Fibroblast of skin of right biceps (primary cell): ENCODE measurements around the gene MPI.
"Not testable (repeated sequence)": the region's sequence is repeated elsewhere in the genome, so short reads cannot be mapped to it uniquely, and the experiment has no call there.

Experiments
- DNase-seq: peaks from one replicate; pipeline ENCODE4 v3.0.0-alpha.2; 2013

Gene MPI

DNA sequence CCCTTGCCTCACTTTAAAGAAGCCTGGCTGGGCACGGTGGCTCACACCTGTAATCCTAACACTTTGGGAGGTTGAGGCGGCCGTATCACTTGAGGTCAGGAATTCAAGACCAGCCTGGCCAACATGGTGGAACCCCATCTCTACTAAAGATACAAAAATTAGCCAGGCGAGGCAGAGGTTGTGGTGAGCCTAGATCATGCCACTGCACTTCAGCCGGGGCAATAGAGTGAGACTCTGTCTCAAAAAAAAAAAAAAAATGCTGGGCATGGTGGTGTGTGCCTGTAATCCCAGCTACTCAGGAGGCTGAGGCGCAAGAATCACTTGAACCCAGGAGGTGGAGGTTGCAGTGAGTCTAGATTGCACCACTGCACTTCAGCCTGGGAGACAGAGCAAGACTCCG, 4.5 kb downstream of the MPI start:
- DNase-seq, result not testable (repeated sequence)

DNA sequence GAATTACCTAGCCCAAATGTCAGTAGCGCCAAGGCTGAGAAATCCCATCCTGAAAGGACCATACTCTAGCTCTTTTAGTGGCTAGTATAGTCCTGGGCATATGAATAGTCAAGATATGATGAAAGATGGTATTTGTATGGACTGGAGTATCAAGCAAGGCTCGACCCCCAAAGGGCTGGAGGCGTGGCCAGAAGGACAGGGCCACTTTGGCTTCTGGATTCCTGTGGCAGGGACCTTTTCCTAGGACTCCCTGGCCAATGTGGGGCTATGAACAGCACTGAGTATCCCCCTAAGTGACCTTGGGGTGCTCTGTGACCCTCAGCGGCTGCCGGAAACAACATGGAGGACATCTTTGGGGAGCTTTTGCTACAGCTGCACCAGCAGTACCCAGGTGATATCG, 6.0 kb downstream of the MPI start:
- DNase-seq, result no peak

GRCh38 chr15:74896316-74896715, 6.5 kb downstream of the MPI start:
- no peak for DNase-seq

DNA sequence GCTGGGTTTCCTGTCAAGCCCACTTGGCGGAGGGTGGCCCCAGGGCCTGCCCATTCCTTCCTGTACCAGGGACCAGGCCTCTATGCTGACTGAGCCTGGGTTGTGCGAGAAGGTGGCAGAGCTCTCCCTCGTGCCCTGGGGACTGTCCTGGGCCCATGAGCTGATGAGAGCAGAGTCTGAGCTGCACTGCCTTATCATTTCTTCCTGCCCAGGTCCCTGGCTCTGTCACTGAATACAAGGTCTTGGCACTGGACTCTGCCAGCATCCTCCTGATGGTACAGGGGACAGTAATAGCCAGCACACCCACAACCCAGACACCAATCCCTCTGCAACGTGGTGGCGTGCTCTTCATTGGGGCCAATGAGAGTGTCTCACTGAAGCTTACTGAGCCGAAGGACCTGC, 7.5 kb downstream of the MPI start:
- DNase-seq, result no peak

DNA sequence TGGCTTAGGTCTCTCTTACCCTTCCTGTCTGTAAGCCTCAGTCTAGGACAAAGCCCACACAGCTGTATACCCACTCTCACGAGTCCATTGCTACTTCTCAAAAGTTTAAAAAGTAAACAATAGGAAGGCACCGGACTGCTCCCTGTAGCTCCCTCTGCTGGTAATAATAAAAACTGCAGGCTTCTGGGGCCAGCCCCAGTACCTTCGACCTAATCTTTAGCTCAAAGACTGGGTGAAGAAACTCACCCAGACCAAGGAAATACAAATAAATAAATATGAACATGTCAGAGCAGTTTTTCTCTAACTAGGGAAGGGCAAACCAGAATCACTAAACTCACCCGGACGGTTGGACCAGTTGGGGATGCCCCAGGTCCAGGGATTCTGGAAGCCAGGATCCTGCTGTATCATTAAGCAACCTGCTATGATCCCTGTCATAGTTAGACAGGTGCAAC, 11.8 kb downstream of the MPI start:
- DNase-seq, result peak; percentile 37

- DNase-seq, result no peak
Observed at GRCh38 chr15:74902295-74903075, 12.6 kb downstream of the MPI start.

GRCh38 chr15:74903676-74904075, 13.8 kb downstream of the MPI start:
- no peak for DNase-seq

GRCh38 chr15:74904190-74904805, 14.5 kb downstream of the MPI start:
- no peak for DNase-seq

- DNase-seq, result peak; percentile 22
Observed at GRCh38 chr15:74906067-74906449, 16.2 kb downstream of the MPI start.

GRCh38 chr15:74906450-74907162, 16.8 kb downstream of the MPI start, which contains the start of gene FAM219B:
FAM219B (minus strand) TSS chr15:74906851; CDS start chr15:74906800, 51 bp downstream.
- DNase-seq, result peak; percentile 84

- DNase-seq, result no peak
Observed at GRCh38 chr15:74907163-74907870, 17.5 kb downstream of the MPI start.

DNA sequence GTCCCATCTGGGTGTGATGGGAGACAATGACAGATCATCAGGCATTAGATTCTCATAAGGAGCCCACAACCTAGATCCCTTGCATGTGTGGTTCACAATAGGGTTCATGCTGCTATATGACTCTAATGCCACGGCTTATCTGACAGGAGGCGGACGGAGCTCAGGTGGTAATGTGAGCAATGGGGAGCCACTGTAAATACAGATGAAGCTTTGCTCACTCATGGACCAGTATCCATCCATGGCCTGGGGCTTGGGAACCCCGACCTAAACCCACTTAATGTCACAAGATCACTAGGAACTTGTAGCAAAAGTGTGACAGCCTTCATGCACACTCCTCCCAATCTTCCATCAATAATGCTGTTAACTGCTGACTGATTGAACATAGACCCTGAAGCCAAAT, 18.8 kb downstream of the MPI start:
- no peak for DNase-seq

GRCh38 chr15:74913041-74913440, 23.2 kb downstream of the MPI start:
- no peak for DNase-seq

GRCh38 chr15:74913799-74914198, 24.0 kb downstream of the MPI start:
- not testable (repeated sequence) for DNase-seq

DNA sequence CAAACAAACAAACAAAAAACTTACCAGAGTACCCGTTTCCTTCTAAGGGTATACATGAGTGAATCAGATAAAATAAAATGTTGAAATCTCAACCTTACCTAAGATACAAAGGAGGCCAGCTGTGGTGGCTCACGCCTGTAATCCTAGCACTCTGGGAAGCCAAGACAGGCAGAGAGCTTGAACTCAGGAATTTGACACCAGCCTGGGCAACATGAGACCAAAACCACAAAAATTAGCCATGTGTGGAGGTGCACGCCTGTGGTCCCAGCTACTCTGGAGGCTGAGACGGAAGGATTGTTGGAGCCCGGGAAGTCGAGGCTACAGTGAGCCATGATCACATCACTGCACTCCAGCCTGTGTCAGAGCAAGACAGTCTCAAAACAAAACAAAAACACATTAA, 27.8 kb downstream of the MPI start:
- DNase-seq, result peak; percentile 13

- no peak for DNase-seq
Observed at GRCh38 chr15:74920456-74920855, 30.6 kb downstream of the MPI start.

DNA sequence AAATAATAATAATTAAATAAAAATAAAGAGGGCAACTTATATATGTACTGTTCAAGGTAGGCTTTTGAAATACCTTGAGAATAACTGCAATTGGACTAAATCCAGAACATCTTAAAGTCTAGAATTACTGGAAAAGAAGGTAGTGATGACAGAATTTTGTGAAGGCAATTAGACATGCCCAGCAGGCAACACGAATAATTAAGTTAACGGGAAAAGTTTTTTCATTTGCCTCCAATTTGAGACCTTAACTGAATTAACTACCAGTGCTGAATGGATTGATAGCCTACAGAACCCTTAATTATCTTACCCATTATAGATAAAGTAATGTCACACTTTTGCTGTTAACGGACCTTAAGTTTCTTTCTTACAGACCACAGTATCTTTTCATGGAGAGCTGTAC, 34.7 kb downstream of the MPI start:
- no peak for DNase-seq

DNA sequence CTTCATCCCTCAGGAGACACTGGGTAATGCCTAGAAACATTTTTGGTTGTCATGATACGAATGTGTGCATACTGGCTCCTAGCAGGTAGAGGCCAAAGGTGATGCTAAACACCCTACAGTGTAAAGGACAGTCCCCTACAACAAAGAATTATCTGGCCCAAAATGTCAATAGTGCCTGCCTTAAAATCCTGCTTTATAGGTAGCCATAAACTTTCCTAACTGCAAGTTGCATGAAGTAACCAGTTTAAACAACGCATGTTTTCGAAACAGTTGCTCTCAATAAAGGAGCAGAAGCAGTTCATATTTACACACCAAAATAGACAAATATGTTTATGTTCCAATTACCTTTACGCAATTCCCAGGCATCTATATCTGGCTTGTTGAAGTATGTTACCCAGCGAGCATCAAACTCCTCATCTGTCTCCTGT, 38.9 kb downstream of the MPI start:
- no peak for DNase-seq

DNA sequence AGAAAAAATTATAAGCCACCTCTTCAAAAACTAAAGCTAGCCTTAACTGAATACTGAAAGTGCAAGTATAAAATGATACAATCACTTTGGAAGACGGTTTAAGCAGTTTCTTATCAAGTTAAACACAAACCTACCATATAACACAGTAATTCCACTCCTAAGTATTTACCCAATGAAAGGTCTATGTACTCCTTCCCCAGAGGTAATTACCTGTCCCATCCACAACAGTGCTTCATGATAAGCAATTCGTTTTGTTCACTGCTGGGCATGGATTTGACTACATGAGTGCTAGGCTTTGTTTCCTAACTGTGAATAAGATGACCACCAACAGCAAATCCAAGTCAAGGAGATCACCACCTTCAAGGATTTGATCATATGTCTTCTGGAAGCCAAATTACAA, 43.7 kb downstream of the MPI start:
- no peak for DNase-seq

DNA sequence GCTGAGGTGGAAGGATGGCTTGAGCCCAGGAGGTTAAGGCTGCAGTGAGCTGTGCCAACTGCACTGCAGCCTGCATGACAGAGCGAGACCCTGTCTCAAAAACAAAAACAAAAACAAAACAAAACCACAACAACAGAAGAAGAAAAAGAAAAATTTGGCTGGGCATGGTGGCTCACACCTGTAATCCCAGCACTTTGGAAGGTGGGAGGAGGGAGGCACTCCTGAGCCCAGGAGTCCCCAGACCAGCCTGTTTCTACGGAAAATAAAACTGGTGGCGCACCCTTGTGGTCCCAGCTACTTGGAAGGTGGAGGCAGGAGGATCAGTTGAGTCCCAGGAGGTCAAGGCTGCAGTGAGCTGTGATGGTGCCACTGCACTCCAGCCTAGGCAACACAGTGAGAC, 45.4 kb downstream of the MPI start:
- DNase-seq, result not testable (repeated sequence)

GRCh38 chr15:74937272-74937589, 47.4 kb downstream of the MPI start:
- DNase-seq, result no peak

GRCh38 chr15:74937590-74938371, 47.9 kb downstream of the MPI start, which contains the start of gene COX5A:
COX5A (minus strand) TSS chr15:74938073; CDS start chr15:74938014, 59 bp downstream.
- DNase-seq, result peak; percentile 97
